C4-2B (cell line): ENCODE data around the gene TRAF5.

ENCODE experiments used
- CTCF ChIP-seq: fragments of 450-650 bp; conservative IDR thresholded peaks from 2 replicates; pipeline ENCODE4 v1.5.1; 2017; ENCODE audit warnings: mild to moderate bottlenecking
- ZFX ChIP-seq: fragments of 450-650 bp; IDR thresholded peaks from 2 replicates; pipeline ENCODE4 v1.6.1; 2017

GRCh38 chr1:211420845-211421454, 94.3 kb downstream of the TRAF5 start:
- TF ChIP-seq CTCF (no peak), ZFX (no peak)
